GM12878 (cell line): ENCODE measurements around the gene ALCAM. TPM values are rescaled to one million over a fixed set of nuclear protein-coding genes. Genes with fewer than 3 reads are reported as not detected.

Experiments
- ATAC-seq: fragments of 200-7000 bp; cut with Tn5 transposase; 3 replicates; pipeline ENCODE4 v1.9.1; 2020; ENCODE audit warnings: mild to moderate bottlenecking, moderate library complexity
- BruUV-seq: library from RNA; stranded (reverse); fragments of 400-500 nt; replicated peaks from 2 replicates; lab custom pipeline; 2021; lab: Mats Ljungman, UMichigan
- CTCF ChIA-PET: fragments of 300-600 bp; sonication (Branson Sonifier 250); formaldehyde crosslinking; extraction: SDS; loops from one replicate; lab custom pipeline; 2021; ENCODE audit warnings: inconsistent platforms; lab: Yijun Ruan, JAX
- POLR2A ChIA-PET: fragments of 350-600 bp; formaldehyde crosslinking; extraction: SDS; loops from one replicate; lab custom pipeline; 2021; ENCODE audit warnings: inconsistent platforms; lab: Charles Lee
- RAD21 ChIA-PET: fragments of 300-600 bp; sonication (Branson Sonifier 250); formaldehyde crosslinking; loops from one replicate; lab custom pipeline; 2023; ENCODE audit warnings: antibody characterized with exemption; ENCODE audit not compliant: unreplicated experiment; lab: Charles Lee
- SMC1A ChIA-PET: fragments of 300-600 bp; sonication (Branson Sonifier 250); formaldehyde crosslinking; loops from one replicate; lab custom pipeline; 2023; ENCODE audit not compliant: unreplicated experiment, uncharacterized antibody; lab: Charles Lee
- DNase-seq: peaks from one replicate; pipeline ENCODE4 v3.0.0-alpha.2; 2011; ENCODE audit warnings: low read depth, low spot score
- FAIRE-seq: peaks from 3 replicates; lab custom pipeline; 2011; peaks lifted over from hg19 to GRCh38; lab: Jason Lieb, UNC
- H2AFZ ChIP-seq: 2 replicates; pipeline ENCODE4 v1.6.0; 2011; ENCODE audit warnings: low read depth, low read length, control low read depth; ENCODE audit not compliant: control insufficient read depth
- H3K27ac ChIP-seq: 2 replicates; pipeline ENCODE4 v1.5.1; 2011; ENCODE audit warnings: control low read depth; ENCODE audit not compliant: control insufficient read depth, insufficient read depth
- H3K27me3 ChIP-seq, 2 experiments: replicated peaks in 1 of 2; 2 replicates each; pipeline versions ENCODE4 v1.6.0 to v1.6.1; 2011; ENCODE audit warnings: low read length in 1 of 2; ENCODE audit not compliant: control insufficient read depth in 2 of 2, insufficient read depth in 2 of 2
- H3K36me3 ChIP-seq, 2 experiments: 2 replicates each; pipeline ENCODE4 v1.5.1; 2011; ENCODE audit warnings: low read length in 1 of 2; ENCODE audit not compliant: control insufficient read depth in 2 of 2, insufficient read depth in 2 of 2
- H3K4me1 ChIP-seq: 2 replicates; pipeline ENCODE4 v1.6.1; 2011; ENCODE audit warnings: mild to moderate bottlenecking, low read length, moderate library complexity, mixed read lengths; ENCODE audit not compliant: control insufficient read depth, insufficient read depth
- H3K4me2 ChIP-seq: 2 replicates; pipeline ENCODE4 v1.6.0; 2011; ENCODE audit warnings: control low read depth; ENCODE audit not compliant: control insufficient read depth, insufficient read depth
- H3K4me3 ChIP-seq: fragments of 200-600 bp; sonication (generic); 2 replicates; pipeline ENCODE4 v1.5.1; 2016
- H3K79me2 ChIP-seq: 2 replicates; pipeline ENCODE4 v1.6.0; 2011; ENCODE audit warnings: low read length; ENCODE audit not compliant: control insufficient read depth, insufficient read depth
- H3K9ac ChIP-seq: 2 replicates; pipeline ENCODE4 v1.8.0; 2011; ENCODE audit warnings: low read length, control low read depth, mixed read lengths; ENCODE audit not compliant: control insufficient read depth, insufficient read depth
- H3K9me3 ChIP-seq: replicated peaks from 3 replicates; pipeline ENCODE4 v1.5.1; 2011; ENCODE audit warnings: mild to moderate bottlenecking, low read length; ENCODE audit not compliant: control insufficient read depth, insufficient read depth
- H4K20me1 ChIP-seq: 2 replicates; pipeline ENCODE4 v1.6.0; 2011; ENCODE audit not compliant: control insufficient read depth, insufficient read depth
- BCL11A ChIP-seq: IDR thresholded peaks from 2 replicates; pipeline ENCODE4 v1.6.1; 2011; ENCODE audit warnings: low read depth, low read length
- CBX3 ChIP-seq: fragments of 200-600 bp; sonication (generic); IDR thresholded peaks from 2 replicates; pipeline ENCODE4 v1.6.1; 2016; ENCODE audit warnings: low read depth, borderline replicate concordance
- CREB1 ChIP-seq: IDR thresholded peaks from 2 replicates; pipeline ENCODE4 v1.6.1; 2012; ENCODE audit warnings: low read depth, mild to moderate bottlenecking, inconsistent platforms
- MTA2 ChIP-seq: fragments of 450-650 bp; IDR thresholded peaks from 2 replicates; pipeline ENCODE4 v1.6.1; 2016; ENCODE audit warnings: low read depth, mild to moderate bottlenecking, moderate library complexity
- WGBS: methylation state at CpG from one replicate; pipeline ENCODE4 v1.1.6; 2016; ENCODE audit warnings: low lambda C conversion rate; ENCODE audit not compliant: insufficient replicate concordance, insufficient coverage; ENCODE audit errors: missing lambda C conversion rate; 5-methylcytosine and 5-hydroxymethylcytosine counted together
- in situ Hi-C: fragments of 300-500 bp; cut with MboI; formaldehyde crosslinking; loops from 9 replicates; pipeline ENCODE4 v1.14.3; 2018; ENCODE audit warnings: mixed read lengths
- intact Hi-C: fragments of 100-400 bp; cut with micrococcal nuclease; formaldehyde crosslinking; loops from one replicate; pipeline ENCODE4 v1.14.2; 2022; ENCODE audit not compliant: unreplicated experiment
- polyA plus RNA-seq, 11 experiments: library from polyadenylated mRNA; depleted of rRNA in 4 of 11; unstranded in 6 of 11; stranded (reverse) in 5 of 11; fragments of >200 nt; fragmentation: Nextera tagmentation in 4 of 11; fragmentation: Illumina TruSeq in 1 of 11; extraction: Ambion mirVana in 4 of 11; extraction: Trizol in 1 of 11; gene quantifications; 1 replicate in 1 of 11; 2 replicates in 10 of 11; pipeline versions ENCODE4 v1.2.1 to v1.2.3, GENCODE V29; 2011 to 2016; ENCODE audit warnings: inconsistent platforms in 2 of 11, missing spikeins in 2 of 11, low read depth in 1 of 11
- total RNA-seq, 4 experiments: library from RNA; depleted of rRNA in 3 of 4; stranded (reverse); fragments of >200 nt in 3 of 4; fragmentation: Illumina TruSeq in 1 of 4; extraction: Trizol in 1 of 4; gene quantifications; 2 replicates each; pipeline versions ENCODE4 v1.2.1 to v1.2.3, GENCODE V29; 2013 to 2021
- TF ChIP-seq, protein P1 (sequence below): fragments of 450-650 bp; formaldehyde crosslinking; IDR thresholded peaks from 2 replicates; pipeline ENCODE4 v1.4.0; 2022; ENCODE audit warnings: mild to moderate bottlenecking, moderate library complexity

ALCAM gene
- total and polyA plus RNA-seq, 10 of the 15 experiments (the other 5 are each of a cell fraction or from before 2014, with no cell fraction given), result 12.2 to 54.2 (median 32.6) TPM

DNA sequence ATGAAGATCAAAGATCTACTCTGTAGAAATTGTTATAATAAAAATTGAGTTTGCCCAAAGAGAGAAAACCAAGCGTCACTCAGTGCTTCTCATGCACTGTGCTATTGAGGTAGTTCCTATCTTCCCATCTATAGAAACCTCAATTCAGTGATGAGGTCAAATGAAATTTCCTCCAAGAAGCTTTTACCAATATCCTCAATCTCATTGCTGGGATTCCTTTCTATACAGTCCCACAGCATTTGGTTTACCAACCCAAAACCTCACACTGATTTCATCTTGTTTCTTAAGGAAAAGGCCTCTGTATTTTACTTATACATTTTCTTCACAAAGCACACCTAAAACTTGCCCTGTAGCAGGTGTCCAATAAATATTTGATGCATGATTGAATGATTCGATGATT is 147.2 kb downstream of the ALCAM start (continued):
- TF ChIP-seq, protein P1, sequence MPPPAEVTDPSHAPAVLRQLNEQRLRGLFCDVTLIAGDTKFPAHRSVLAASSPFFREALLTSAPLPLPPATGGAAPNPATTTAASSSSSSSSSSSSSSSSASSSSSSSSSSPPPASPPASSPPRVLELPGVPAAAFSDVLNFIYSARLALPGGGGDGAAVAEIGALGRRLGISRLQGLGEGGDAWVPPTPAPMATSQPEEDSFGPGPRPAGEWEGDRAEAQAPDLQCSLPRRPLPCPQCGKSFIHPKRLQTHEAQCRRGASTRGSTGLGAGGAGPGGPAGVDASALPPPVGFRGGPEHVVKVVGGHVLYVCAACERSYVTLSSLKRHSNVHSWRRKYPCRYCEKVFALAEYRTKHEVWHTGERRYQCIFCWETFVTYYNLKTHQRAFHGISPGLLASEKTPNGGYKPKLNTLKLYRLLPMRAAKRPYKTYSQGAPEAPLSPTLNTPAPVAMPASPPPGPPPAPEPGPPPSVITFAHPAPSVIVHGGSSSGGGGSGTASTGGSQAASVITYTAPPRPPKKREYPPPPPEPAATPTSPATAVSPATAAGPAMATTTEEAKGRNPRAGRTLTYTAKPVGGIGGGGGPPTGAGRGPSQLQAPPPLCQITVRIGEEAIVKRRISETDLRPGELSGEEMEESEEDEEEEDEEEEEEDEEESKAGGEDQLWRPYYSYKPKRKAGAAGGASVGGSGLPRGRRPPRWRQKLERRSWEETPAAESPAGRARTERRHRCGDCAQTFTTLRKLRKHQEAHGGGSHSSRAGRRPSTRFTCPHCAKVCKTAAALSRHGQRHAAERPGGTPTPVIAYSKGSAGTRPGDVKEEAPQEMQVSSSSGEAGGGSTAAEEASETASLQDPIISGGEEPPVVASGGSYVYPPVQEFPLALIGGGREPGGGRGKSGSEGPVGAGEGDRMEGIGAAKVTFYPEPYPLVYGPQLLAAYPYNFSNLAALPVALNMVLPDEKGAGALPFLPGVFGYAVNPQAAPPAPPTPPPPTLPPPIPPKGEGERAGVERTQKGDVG (CRISPR knock-in tag), result no peak
- TF ChIP-seq MTA2 (no peak), CBX3 (no peak)

GRCh38 chr3:105515372-105515771 is 148.7 kb downstream of the ALCAM start:
- H3K79me2 ChIP-seq, result no peaks in the 10 kb centered on the region
- no peaks in the 10 kb centered on the region for H3K36me3 ChIP-seq
- no peak overlapping the region for H3K4me3 ChIP-seq
- no peak overlapping the region for H2AFZ ChIP-seq
- intact Hi-C loops (loop anchor here (5.0 to 10.0 kb wide), 6 partner anchors 361 to 1523 kb away; no protein-coding TSS in a partner anchor), in situ Hi-C loops (loop anchor here (25.0 kb wide), 2 partner anchors 1228 to 1403 kb away; no protein-coding TSS in a partner anchor)
- 98% methylated on average over 2 of the region's 2 CpGs for WGBS
- no peak overlapping the region for H3K27ac ChIP-seq
- FAIRE-seq (no peak), ATAC-seq (no peak), DNase-seq (no peak)
- ChIA-PET RAD21 (no interaction called here), CTCF (interaction anchor here (0.8 to 4.7 kb wide), 3 partner anchors 11 to 919 kb away, joined by 3 to 71 read pairs (median 3); partner anchors contain the start of gene ALCAM), POLR2A (interaction anchor here (0.6 kb wide), 1 partner anchor 149 kb away, joined by 3 read pairs; the partner anchor contains the start of gene ALCAM), SMC1A (interaction anchor here (1.6 to 6.7 kb wide), 2 partner anchors 10 to 144 kb away, joined by 6 to 64 read pairs; no protein-coding TSS in a partner anchor)
- no peak for TF ChIP-seq CREB1
- no peak for TF ChIP-seq BCL11A
- H3K4me1 ChIP-seq, result no peaks in the 10 kb centered on the region
- BruUV-seq, result no TSS peak
- H3K4me2 ChIP-seq, result no peak overlapping the region
- no peaks in the 10 kb centered on the region for H3K27me3 ChIP-seq
- no peaks in the 10 kb centered on the region for H4K20me1 ChIP-seq
- H3K9me3 ChIP-seq, result no peaks in the 10 kb centered on the region
- no peak overlapping the region for H3K9ac ChIP-seq
